ENCODE measurements around the gene RAB27B.
"Not testable (repeated sequence)": the region's sequence is repeated elsewhere in the genome, so short reads cannot be mapped to it uniquely, and the experiment has no call there.

RAB27B gene

GRCh38 chr18:54820785-54821275, 7.4 kb upstream of the RAB27B start:
- not testable (repeated sequence) for DNase-seq

GRCh38 chr18:54822872-54823845, 5.1 kb upstream of the RAB27B start:
- no peak for DNase-seq

GRCh38 chr18:54824761-54825160, 3.5 kb upstream of the RAB27B start:
- no peak for DNase-seq

DNA sequence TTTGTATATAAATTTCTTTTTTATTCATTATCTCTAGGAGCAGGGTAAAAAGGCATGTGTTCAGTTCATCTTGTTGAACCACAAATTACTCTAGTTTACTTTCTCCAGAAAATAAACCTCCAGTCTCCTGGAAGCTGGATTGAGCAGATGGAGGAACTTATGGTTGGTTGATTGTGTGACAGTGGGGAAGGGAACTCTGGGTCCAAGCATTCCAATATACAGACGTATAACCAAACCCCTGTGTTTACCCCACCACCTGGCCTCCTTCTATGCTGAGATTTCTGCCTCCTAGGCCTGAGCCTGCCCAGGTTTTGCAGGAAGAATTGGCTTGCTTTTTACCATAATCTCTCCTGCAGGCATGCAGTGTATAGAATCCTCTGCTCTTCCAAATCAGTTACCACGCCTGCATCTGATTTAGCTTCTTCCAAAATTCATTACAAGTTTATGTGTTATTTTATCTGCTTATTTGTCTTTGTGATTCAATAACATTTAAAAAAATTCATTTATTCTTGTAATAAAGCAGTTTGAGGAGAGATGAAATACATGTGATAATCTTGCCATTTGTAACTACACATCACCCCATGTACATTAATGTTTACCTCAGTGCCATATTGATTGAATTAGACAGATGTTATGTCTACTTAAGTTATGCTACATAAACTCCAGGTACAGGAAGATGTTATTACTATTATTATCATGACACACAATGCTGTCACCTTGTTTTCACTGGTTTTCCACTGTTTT, 2.5 kb upstream of the RAB27B start:
- no peak for DNase-seq

DNA sequence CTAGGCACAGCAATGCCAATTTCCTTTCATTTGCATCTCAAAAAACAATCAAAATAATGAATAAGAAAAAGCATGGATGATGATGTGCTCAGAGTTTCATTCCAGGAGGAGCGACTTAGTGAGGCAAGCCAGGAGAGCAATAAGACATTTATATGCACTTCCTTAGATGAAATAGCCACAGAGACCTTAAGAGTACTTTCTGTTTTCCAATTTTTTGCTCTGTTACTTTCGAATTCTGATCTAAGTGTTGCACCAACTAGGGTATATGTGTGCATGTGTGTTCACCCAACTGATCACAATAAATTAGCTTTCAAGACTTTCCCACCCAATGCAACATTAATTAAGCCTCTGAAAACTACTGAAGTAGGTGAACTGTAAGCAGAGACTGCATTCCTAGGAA, 709 bp downstream of the RAB27B start:
- DNase-seq = no peak

- DNase-seq = no peak
These were observed 1.6 kb downstream of the RAB27B start for GRCh38 chr18:54829856-54830255.

GRCh38 chr18:54830260-54830659, 2.0 kb downstream of the RAB27B start:
- DNase-seq = no peak

DNA sequence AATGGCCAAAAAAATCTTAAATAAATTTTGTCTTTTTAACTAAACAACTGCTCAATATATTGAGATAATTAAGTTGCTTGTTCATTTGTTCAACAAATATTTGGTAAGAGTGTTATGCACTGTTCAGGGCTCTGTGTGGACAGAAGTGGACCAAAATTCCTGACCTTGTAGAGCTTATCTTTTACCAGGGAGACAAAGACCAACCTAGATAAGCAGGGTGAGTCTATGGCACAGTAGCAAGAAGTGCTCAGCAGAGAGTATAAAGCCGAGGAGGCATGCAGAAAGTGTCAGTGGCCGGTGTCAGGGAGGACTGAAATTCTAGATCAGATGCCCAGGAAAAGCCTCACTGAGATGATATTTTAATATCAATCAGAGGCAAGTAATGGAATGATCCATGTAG, 2.6 kb downstream of the RAB27B start:
- no peak for DNase-seq

DNA sequence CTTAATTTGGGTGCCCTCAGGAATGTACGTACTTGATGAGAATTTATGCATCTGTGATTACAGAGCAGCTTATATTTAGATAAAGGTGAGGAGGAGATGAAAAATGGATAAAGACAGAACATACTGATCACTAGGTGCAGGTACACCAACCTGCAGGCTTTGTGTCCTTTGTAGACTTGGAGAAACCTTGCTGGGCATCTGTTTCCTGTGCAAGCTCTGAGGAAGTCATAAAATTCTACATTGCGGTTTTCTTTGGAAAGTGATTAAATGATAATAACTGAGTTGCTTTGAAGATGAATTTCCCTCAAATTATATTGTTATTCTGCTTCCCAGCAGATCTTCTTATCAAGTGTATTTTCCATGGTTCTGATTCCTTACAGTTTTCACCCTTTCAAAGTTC, 7.7 kb downstream of the RAB27B start:
- no peak for DNase-seq

DNA sequence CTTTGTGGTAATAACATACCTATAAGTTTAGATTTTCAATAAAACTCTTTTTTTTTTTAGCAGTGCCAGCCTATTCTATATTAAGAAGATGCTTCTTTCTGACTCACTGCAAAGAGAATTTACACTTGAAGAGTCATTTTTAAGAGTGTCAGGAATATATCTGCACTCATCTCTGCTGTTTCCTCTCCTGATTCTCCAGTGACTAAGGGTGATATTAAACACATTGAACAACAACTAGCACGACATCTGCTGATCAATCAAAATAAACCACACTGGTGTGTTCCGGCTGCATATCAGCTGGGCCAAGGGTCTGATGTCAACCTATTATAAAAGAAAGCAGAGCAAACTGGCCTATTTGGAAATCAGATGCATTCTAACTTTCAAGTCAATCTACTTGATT, 15.0 kb downstream of the RAB27B start:
- DNase-seq = no peak

- no peak for DNase-seq
These were observed 17.5 kb downstream of the RAB27B start for GRCh38 chr18:54845787-54846186.

- DNase-seq = no peak
These were observed 19.8 kb downstream of the RAB27B start for GRCh38 chr18:54848121-54848520.

DNA sequence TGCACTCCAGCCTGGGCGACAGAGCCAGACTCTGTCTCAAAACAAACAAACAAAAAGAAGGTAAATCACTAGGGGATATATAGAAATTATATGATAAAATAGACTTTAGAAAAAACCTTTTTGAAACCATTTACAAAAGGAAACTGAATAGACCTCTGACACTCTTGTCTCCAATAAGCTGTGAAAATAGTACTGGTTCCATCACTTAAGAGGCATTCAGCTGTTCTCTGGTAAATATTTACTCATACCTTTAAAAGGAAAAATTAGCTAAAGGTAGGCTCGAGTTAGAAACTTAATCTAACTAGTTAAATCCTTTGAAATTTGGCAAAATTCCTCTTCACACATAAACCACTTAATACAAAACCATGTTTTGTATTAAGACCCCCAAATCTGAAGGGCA, 21.4 kb downstream of the RAB27B start:
- DNase-seq = no peak

- DNase-seq = no peak
These were observed 22.3 kb downstream of the RAB27B start for GRCh38 chr18:54850598-54850997.

GRCh38 chr18:54852780-54853675, 24.8 kb downstream of the RAB27B start:
- DNase-seq = no peak

DNA sequence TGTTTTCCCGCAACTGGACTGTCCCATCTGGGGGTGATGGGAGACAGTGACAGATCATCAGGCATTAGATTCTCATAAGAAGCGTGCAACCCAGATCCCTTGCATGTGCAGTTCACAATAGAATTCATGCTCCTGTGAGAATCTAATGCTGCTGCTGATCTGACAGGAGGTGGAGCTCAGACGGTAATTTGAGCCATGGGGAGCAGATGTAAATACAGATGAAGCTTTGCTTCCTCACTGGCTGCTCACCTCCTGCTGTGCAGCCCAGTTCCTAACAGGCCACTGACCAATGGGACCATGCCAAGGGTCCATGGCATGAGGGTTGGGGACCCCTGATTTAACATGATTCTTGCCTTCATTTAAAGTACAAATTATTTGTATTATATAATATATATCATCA, 26.8 kb downstream of the RAB27B start:
- not testable (repeated sequence) for DNase-seq

GRCh38 chr18:54856105-54856646, 27.9 kb downstream of the RAB27B start:
- DNase-seq = no peak

DNA sequence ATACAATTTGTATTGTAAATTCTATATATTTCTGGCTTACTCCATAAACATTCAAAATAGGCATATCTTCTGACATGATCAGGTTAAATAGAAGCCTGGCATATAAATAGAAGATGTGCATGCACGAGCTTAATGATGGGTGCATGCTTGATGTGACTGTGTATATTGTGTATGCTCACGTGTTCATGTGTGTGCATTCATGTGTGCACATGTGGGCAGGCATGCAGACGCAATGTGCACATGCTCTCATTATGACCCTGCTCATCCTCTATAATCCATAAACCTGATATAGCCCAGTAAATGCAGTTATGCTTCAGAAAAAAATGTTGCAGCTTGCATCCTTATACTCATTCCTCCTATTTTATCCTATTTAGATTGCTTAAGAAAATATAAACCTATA, 29.2 kb downstream of the RAB27B start:
- DNase-seq = no peak

GRCh38 chr18:54859667-54860421, 31.6 kb downstream of the RAB27B start:
- DNase-seq = no peak

- no peak for DNase-seq
These were observed 32.7 kb downstream of the RAB27B start for GRCh38 chr18:54860941-54861340.

DNA sequence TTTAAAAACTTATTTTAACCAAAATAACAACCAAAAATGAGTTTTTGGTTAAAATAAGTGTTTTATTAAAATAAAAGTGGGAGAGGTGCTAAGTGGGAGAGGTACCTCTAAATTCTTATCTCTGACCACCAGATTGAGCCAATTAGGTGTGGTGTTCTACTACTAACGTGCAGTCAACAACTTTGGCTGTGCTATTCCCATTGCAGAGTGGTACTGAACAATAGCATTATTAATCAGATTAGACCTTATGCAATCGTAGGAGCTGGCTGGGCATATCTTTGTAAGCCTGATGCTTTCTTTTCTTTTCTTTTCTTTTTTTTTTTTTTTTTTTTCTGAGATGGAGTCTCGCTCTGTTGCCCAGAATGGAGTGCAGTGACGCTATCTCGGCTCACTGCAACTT, 38.9 kb downstream of the RAB27B start:
- DNase-seq = no peak

GRCh38 chr18:54871231-54871630, 43.0 kb downstream of the RAB27B start:
- DNase-seq = no peak
